OCI-LY7 (cell line): ENCODE results near the gene INHBE.
"Not testable (repeated sequence)": the region's sequence is repeated elsewhere in the genome, so short reads cannot be mapped to it uniquely, and the experiment has no call there.

Experiments
- CTCF ChIP-seq: fragments of 200-600 bp; sonication (generic); conservative IDR thresholded peaks from 2 replicates; pipeline ENCODE4 v1.5.1; 2014; ENCODE audit warnings: mild to moderate bottlenecking, antibody characterized with exemption, low read length, moderate library complexity, mixed read lengths
- EZH2phosphoT487 ChIP-seq: fragments of 200-600 bp; sonication (generic); IDR thresholded peaks from 2 replicates; pipeline ENCODE4 v1.6.1; 2018; ENCODE audit warnings: low read depth, borderline replicate concordance, mild to moderate bottlenecking, mixed run types, antibody characterized with exemption, low read length, moderate library complexity, mixed read lengths

- TF ChIP-seq CTCF, EZH2phosphoT487: not testable (repeated sequence)
These were observed 13.7 kb upstream of the INHBE start for GRCh38 chr12:57441393-57441792.
